ENCODE results near the gene KHDC1.
"Not testable (repeated sequence)": the region's sequence is repeated elsewhere in the genome, so short reads cannot be mapped to it uniquely, and the experiment has no call there.

Gene KHDC1, protein sequence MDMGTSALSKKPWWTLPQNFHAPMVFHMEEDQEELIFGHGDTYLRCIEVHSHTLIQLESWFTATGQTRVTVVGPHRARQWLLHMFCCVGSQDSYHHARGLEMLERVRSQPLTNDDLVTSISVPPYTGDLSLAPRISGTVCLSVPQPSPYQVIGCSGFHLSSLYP

GRCh38 chr6:73262671-73263569 lies at the start of gene KHDC1:
TSS of gene KHDC1 (minus strand) at chr6:73263196. CDS start at chr6:73242517, 20,679 bp downstream.
- peak; percentile 24 to 39 for DNase-seq

- not testable (repeated sequence) for DNase-seq
Measured at GRCh38 chr6:73310503-73310845, 47.5 kb upstream of the KHDC1 start.

GRCh38 chr6:73309785-73310502 lies 46.9 kb upstream of the KHDC1 start:
- peak; percentile 11 to 21 for DNase-seq

DNA sequence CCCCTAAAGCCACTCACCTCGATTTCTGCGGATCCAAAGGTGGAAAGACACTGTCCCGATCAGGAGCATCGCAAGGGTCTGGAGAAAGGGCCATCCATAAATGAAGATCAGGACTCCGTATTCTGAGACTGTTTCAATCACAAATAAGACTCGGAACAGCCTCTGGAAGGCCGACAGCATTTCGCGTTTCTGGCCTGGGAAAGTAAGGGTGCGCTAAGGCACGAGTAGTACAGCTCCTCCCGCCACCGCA lies 46.5 kb upstream of the KHDC1 start:
- no peak for DNase-seq

- no peak for DNase-seq
Measured at GRCh38 chr6:73308712-73309534, 45.9 kb upstream of the KHDC1 start.

- not testable (repeated sequence) for DNase-seq
Measured at GRCh38 chr6:73303773-73304172, 40.8 kb upstream of the KHDC1 start.

- no peak for DNase-seq
Measured at GRCh38 chr6:73302339-73302738, 39.3 kb upstream of the KHDC1 start.

DNA sequence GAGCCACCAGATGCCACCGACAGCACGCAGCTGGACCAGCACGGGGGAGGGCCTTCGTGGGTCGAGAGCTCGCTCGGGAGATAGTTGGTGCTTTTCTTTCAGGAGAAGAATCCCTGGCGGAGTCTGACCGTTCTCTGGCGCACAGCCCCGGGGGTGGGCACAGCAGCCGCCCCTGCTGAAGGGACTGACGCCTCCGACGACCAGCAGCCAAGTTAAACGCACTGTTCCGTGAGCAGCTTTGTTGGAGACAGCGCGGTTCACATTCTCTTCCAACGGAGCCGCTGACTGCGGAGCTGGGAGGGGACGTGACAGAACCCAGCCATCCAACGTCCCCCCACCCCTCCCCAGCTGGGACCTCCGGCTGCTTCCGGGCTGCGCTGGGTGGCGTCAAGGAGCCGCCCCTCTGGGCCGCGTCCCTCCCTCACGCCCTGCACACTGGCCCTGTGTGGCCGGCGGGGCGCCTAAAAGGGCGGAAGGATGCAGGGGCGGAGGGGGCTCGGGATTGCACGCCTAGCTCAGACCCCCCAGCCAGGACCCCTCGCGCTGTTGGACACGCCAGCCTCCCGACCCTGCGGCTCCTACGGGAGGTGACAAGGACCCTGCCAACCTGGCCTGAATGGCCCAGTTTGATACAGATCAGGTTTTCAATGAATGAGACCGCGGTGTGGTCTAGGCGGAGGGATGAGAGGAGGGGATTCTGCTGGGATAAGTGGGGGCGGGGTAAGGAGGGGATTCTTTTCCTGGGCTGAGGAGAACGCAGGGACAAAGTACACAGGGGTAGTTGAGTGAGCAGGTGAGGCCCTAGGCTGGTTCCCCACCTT lies 36.4 kb upstream of the KHDC1 start:
- no peak for DNase-seq

GRCh38 chr6:73293331-73293730 lies 30.3 kb upstream of the KHDC1 start:
- DNase-seq = no peak

- DNase-seq = no peak
Measured at GRCh38 chr6:73290435-73290834, 27.4 kb upstream of the KHDC1 start.

DNA sequence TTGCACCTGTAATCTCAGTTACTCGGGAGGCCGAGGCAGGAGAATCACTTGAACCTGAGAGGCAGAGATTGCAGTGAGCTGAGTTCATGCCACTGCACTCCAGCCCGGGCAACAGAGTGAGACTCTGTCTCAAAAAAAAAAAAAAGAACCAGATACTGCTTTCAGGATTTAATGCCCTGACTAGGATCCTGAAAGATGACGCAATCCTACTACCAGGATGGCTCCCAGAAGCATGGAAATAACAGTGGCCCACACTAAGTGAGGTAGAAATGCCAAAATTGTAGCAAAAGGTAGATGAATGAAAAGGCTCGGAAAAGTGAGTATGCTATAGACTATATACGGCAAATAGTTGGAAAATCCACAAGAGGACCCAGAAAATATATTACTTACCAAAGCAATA lies 23.8 kb upstream of the KHDC1 start:
- no peak for DNase-seq

- peak in 1 of 2 donors; percentile 62 for DNase-seq
Measured at GRCh38 chr6:73285674-73286283, 22.8 kb upstream of the KHDC1 start.

- no peak for DNase-seq
Measured at GRCh38 chr6:73282871-73283270, 19.9 kb upstream of the KHDC1 start.

DNA sequence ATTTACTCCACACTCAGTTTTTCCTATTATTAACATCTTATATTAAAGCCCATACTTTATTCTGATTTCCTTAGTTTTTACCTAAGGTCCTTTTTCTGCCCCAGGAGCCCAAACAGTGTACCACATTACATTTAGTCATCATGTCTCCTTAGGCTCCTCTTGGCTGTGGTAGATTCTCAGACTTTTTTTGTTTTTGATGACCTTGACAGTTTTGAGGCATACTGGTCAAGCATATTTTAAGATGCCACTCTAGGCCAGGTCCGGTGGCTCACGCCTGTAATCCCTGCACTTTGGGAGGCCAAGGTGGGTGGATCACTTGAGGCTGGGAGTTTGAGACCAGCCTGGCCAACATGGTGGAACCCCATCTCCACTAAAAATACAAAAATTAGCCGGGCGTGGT lies 18.7 kb upstream of the KHDC1 start:
- not testable (repeated sequence) for DNase-seq

GRCh38 chr6:73269296-73269695 lies 6.3 kb upstream of the KHDC1 start:
- not testable (repeated sequence) for DNase-seq

DNA sequence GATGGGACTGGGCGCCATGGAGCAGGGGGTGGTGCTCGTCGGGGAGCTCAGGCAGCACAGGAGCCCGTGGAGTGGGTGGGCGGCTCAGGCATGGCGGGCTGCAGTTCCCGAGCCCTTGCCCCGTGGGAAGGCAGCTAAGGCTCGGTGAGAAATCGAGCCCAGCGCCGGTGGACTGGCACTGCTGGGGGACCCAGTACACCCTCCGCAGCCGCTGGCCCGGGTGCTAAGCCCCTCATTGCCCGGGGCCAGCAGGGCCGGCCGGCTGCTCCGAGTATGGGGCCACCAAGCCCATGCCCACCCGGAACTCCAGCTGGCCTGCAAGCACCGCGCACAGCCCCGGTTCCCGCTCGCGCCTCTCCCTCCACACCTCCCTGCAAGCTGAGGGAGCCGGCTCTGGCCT lies 5.9 kb upstream of the KHDC1 start:
- DNase-seq = not testable (repeated sequence)

DNA sequence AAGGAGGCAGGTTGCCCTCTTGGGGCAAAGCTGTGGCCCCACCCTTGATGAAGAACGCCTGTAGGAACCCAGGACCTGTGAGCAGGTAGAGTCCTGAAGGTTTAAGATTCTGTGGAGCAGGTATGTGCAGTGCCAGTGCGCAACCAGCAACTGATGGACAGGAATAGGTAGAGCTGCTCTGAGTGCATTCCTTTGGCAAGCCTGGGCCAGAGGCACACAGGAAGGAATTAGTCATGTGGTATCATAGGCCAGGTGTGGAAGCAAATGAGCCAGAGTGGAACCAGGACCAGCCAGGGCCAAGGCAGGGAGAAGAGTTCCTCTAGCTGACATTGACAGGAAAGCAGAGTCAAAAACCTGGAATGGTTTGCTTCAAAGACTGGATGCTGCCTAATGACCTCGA lies 1.4 kb upstream of the KHDC1 start:
- no peak for DNase-seq

DNA sequence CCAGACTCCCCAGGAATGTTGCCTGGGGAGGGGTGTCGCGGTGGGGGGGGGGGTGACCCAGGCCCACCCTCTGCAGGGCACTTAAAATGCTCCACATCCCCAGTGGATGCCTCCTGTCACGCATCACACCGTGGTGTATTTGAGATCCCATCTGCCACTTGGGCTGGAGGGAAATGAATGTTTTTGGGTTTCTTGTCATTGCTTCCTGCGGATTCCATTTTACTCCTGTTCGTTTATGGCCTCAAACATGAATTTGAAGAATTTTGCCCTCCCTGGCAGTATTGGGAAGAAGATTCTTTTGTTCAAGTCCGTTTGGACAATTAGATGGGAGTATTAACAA lies 544 bp upstream of the KHDC1 start:
- no peak for DNase-seq

- no peak for DNase-seq
Measured at GRCh38 chr6:73258721-73259120, 4.3 kb downstream of the KHDC1 start.

DNA sequence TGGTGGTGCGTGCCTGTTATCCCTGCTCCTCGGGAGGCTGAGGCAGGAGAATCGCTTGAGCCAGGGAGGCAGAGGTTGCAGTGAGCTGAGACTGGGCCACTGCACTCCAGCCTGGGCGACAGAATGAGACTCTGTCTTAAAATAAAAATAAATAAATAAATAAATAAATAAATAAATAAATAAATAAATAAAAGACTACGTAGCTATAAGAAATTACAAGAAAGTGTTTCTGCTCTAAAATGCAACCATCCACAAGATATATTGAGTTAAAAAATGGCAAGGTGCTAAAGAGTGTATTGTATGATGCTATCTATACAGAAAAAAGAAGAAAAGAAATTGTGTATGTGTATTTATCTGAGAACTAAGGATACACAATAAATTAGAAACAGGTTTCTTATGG lies 8.7 kb downstream of the KHDC1 start:
- DNase-seq = not testable (repeated sequence)

GRCh38 chr6:73252703-73253102 lies 10.3 kb downstream of the KHDC1 start:
- no peak for DNase-seq

GRCh38 chr6:73250016-73250415 lies 13.0 kb downstream of the KHDC1 start:
- DNase-seq = no peak
